Loucy (cell line): ENCODE data around the gene PTGES2.

Experiments
- CTCF ChIP-seq: fragments of 200-600 bp; sonication (generic); conservative IDR thresholded peaks from 2 replicates; pipeline ENCODE4 v1.5.1; 2014; ENCODE audit warnings: mild to moderate bottlenecking, antibody characterized with exemption, low read length
- EZH2phosphoT487 ChIP-seq: fragments of 200-600 bp; IDR thresholded peaks from 2 replicates; pipeline ENCODE4 v1.6.1; 2018; ENCODE audit warnings: antibody characterized with exemption, mild to moderate bottlenecking, moderate library complexity, borderline replicate concordance

GRCh38 chr9:128167209-128167608, 39.7 kb upstream of the PTGES2 start:
- TF ChIP-seq CTCF = no peak
- no peak for TF ChIP-seq EZH2phosphoT487
